Left ventricle myocardium inferior (tissue), 1 donor: ENCODE results near the gene DHRS3. TPM values are rescaled to one million over a fixed set of nuclear protein-coding genes. Genes with fewer than 3 reads are reported as not detected.

ENCODE experiments used
- DNase-seq: peaks from one replicate; pipeline ENCODE4 v3.0.0-alpha.2; 2020
- H3K27ac ChIP-seq: fragments of 200-600 bp; replicated peaks from 2 replicates; pipeline ENCODE4 v1.8.0; 2021
- H3K27me3 ChIP-seq: fragments of 200-600 bp; 2 replicates; pipeline ENCODE4 v1.8.0; 2021; ENCODE audit warnings: low read depth
- H3K36me3 ChIP-seq: fragments of 200-600 bp; 2 replicates; pipeline ENCODE4 v1.8.0; 2021
- H3K4me1 ChIP-seq: fragments of 200-600 bp; 2 replicates; pipeline ENCODE4 v1.8.0; 2021
- H3K4me3 ChIP-seq: fragments of 200-600 bp; 2 replicates; pipeline ENCODE4 v1.8.0; 2021; ENCODE audit warnings: mild to moderate bottlenecking, moderate library complexity
- H3K9me3 ChIP-seq: fragments of 200-600 bp; replicated peaks from 2 replicates; pipeline ENCODE4 v1.8.0; 2021
- intact Hi-C: fragments of 100-400 bp; cut with micrococcal nuclease; formaldehyde crosslinking; loops from one replicate; pipeline ENCODE4 v1.11.0; 2022
- total RNA-seq: library from RNA; stranded (reverse); fragmentation: NEBNext Ultra II Directional; extraction: Animal tissue kit (Norgen Biotek cat#: 25700); gene quantifications from one replicate; pipeline ENCODE4 v1.2.1, GENCODE V29; 2021
- TF ChIP-seq, protein P1 (sequence below): fragments of 200-600 bp; IDR thresholded peaks from 2 replicates; pipeline ENCODE4 v1.8.0; 2021; ENCODE audit warnings: antibody characterized with exemption, mild to moderate bottlenecking, borderline replicate concordance
- donor health status: DM: no; HTN: yes; CAD: no; lungs with severe emphysema.

Gene DHRS3
- total RNA-seq, 1 donor from 2014 or later, result 89.7 TPM

DNA sequence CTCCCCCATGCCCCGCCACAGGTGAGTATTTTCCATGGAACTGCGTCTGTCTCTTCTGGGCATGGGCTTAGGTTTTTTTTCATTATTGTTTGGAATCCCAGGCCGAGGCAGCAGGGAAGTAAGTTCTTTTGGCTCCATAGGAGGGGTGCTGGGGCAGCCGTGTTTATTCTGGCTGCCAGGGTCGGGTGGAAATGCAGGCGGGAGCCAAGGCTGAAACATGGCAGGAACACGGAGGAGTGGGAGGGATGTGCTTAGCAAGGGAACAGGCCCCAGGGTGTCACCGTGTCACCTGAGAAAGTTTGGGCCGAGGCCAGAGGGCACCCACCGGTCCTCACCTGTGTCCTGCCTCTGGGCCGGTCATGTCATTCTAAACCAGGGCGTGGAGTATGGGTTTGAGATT lies 4.5 kb upstream of the DHRS3 start:
- Histone ChIP-seq H3K4me1 (peaks cover 49% of the 10 kb centered on the region), H3K9me3 (no peaks in the 10 kb centered on the region), H3K27me3 (no peaks in the 10 kb centered on the region), H3K4me3 (no peak overlapping the region), H3K36me3 (no peaks in the 10 kb centered on the region), H3K27ac (peak overlapping the region; percentile 52)
- intact Hi-C loops, result loop anchor here (10.0 kb wide), 2 partner anchors 198 to 308 kb away; no protein-coding TSS in a partner anchor
- TF ChIP-seq, protein P1, sequence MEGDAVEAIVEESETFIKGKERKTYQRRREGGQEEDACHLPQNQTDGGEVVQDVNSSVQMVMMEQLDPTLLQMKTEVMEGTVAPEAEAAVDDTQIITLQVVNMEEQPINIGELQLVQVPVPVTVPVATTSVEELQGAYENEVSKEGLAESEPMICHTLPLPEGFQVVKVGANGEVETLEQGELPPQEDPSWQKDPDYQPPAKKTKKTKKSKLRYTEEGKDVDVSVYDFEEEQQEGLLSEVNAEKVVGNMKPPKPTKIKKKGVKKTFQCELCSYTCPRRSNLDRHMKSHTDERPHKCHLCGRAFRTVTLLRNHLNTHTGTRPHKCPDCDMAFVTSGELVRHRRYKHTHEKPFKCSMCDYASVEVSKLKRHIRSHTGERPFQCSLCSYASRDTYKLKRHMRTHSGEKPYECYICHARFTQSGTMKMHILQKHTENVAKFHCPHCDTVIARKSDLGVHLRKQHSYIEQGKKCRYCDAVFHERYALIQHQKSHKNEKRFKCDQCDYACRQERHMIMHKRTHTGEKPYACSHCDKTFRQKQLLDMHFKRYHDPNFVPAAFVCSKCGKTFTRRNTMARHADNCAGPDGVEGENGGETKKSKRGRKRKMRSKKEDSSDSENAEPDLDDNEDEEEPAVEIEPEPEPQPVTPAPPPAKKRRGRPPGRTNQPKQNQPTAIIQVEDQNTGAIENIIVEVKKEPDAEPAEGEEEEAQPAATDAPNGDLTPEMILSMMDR, result no peak
- DNase-seq, result no peak

DNA sequence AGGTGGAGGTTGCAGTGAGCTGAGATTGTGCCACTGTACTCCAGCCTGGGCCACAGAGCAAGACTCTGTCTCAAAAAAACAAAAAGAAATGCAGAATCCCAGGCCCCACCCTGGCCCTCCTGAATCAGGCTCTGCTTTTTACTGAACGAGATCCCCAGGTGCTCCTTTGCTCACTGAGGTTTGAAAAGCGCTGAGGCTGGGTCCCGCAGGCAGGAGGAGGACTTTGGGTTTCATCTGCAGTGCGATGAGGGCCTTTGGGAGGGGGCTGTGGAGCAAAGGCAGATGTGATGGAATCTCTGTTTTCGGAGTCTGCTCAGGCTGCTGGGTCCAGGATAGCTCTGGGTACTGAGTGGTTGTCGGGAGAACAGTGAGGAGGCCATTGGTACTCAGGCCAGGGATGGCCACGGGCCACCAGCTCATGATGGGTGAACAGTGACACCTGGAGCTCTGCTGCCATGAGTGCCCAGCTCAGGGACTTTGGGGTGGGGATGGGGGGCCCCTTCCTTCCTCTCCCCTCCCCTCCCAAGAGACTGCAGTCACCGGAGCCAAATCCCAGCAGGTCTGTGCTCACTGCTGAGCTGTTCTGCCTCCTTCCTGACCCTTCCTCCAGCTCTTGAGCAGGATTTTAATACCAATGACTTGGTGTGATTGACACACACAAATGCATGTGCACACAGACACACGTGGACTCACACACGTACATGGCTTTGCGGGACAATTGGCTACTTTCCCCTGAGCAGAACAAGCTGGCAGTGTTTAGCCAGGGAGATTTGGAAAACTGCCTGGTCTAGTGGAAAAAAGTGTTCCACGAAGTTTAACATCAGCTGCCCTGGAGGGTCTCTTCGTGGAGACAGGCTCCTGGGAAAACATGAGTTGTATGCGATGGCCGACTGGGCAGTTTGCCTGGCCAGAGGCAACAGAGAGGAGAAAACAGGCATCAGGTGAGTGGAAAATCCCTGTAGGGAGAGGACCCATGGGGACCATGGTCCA lies 3.6 kb upstream of the DHRS3 start:
- Histone ChIP-seq H3K36me3 (no peaks in the 10 kb centered on the region), H3K27ac (peak overlapping the region; percentile 52), H3K27me3 (no peaks in the 10 kb centered on the region), H3K4me3 (no peak overlapping the region), H3K9me3 (no peaks in the 10 kb centered on the region), H3K4me1 (peaks cover 57% of the 10 kb centered on the region)
- DNase-seq, result no peak
- intact Hi-C loops, result loop anchor here (10.0 kb wide), 2 partner anchors 197 to 307 kb away; no protein-coding TSS in a partner anchor
- TF ChIP-seq, protein P1, result no peak

DNA sequence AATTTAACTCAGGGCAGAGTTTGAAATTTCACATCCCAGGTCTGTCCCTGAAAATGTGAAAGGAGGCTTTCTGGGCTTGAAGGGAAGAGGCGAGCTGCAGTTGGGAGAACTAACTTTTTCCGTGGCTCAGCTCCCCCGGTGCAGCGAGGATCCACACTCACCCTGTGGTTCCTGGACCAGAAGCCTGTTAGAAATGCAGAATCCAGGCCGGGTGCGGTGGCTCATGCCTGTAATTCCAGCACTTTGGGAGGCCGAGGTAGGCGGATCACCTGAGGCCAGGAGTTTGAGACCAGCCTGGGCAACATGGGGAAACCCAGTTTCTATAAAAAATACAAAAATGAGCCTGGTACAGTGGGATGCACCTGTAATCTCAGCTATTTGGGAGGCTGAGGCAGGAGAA lies 2.9 kb upstream of the DHRS3 start:
- intact Hi-C loops, result loop anchor here (10.0 kb wide), 2 partner anchors 196 to 306 kb away; no protein-coding TSS in a partner anchor
- peak overlapping the region; percentile 97 for H3K27ac ChIP-seq

DNA sequence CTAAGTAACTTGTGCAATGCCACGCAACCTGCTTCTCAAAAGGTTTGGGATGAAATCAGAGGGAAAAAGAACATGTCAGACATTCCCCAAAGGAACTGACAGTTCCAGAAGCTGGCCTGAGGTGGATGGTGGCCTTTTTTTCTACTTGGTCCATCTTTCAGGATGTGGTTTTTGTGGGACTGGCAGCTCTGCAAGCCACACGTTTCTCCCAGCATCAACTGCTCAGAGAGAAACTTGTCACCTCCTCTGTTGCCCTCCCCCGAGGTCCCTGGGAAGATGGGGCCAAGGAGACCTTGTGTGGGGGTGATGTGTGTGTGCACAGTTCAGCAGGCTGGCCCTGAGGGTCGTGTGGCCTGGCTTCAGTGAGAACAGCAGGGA lies 2.5 kb upstream of the DHRS3 start:
- H3K4me3 ChIP-seq, result peak overlapping the region; percentile 94
- intact Hi-C loops, result loop anchor here (10.0 kb wide), 2 partner anchors 196 to 306 kb away; no protein-coding TSS in a partner anchor
- TF ChIP-seq, protein P1, result no peak
- DNase-seq, result no peak
- no peaks in the 10 kb centered on the region for H3K9me3 ChIP-seq
- no peaks in the 10 kb centered on the region for H3K27me3 ChIP-seq
- H3K27ac ChIP-seq, result peak overlapping the region; percentile 97
- H3K36me3 ChIP-seq, result no peaks in the 10 kb centered on the region
- peaks cover 68% of the 10 kb centered on the region for H3K4me1 ChIP-seq

More for the DNA sequence above, 2.9 kb upstream of the DHRS3 start:
- Histone ChIP-seq H3K27me3 (no peaks in the 10 kb centered on the region), H3K9me3 (no peaks in the 10 kb centered on the region), H3K4me3 (no peak overlapping the region), H3K4me1 (peaks cover 64% of the 10 kb centered on the region), H3K36me3 (no peaks in the 10 kb centered on the region)
- TF ChIP-seq, protein P1, result no peak
- DNase-seq, result no peak

DNA sequence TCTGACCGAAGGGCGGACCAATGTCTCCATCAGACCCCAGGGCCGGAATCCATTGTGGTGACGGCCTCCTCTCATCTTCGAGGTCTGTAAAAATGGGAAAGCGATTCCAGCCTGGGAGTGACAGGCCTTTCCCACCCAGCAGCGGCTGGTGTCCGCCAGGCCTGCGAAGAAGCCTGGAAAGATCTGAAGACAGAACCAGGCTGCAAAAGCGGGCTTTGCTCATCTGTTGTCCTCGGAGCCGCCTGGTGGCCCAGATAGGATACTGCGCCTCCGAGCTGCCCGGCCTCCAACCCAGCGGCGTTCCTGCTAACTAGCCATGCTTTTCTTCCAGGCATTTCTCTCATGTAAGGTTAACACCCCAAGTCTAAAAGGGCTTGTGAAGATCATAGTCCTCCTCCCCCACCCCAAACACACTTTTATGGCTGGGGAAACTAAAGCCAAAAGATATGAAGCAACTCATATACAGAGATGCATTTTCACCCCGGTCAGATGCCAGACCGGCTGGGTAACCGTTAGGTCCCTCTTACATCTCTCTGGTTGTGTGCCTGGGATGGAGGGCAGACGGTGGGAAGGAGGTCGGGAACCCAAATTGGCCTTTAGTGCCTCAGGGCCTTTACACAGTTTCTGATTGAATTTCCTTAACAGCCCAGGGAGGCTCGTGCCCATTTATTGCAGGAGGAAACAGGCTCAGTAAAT lies 1.9 kb upstream of the DHRS3 start:
- peak; percentile 88 for DNase-seq
- TF ChIP-seq, protein P1, result peak; percentile 97
- H3K4me1 ChIP-seq, result peaks cover 73% of the 10 kb centered on the region
- H3K27me3 ChIP-seq, result no peaks in the 10 kb centered on the region
- H3K36me3 ChIP-seq, result no peaks in the 10 kb centered on the region
- intact Hi-C loops, result loop anchor here (10.0 kb wide), 2 partner anchors 195 to 305 kb away; no protein-coding TSS in a partner anchor
- H3K4me3 ChIP-seq, result peak overlapping the region; percentile 94
- peak overlapping the region; percentile 97 for H3K27ac ChIP-seq
- no peaks in the 10 kb centered on the region for H3K9me3 ChIP-seq
